ENCODE results near the gene ARF1. TPM values are rescaled to one million over a fixed set of nuclear protein-coding genes. Genes with fewer than 3 reads are reported as not detected.

ARF1 gene
- total RNA-seq = 361 TPM

DNA sequence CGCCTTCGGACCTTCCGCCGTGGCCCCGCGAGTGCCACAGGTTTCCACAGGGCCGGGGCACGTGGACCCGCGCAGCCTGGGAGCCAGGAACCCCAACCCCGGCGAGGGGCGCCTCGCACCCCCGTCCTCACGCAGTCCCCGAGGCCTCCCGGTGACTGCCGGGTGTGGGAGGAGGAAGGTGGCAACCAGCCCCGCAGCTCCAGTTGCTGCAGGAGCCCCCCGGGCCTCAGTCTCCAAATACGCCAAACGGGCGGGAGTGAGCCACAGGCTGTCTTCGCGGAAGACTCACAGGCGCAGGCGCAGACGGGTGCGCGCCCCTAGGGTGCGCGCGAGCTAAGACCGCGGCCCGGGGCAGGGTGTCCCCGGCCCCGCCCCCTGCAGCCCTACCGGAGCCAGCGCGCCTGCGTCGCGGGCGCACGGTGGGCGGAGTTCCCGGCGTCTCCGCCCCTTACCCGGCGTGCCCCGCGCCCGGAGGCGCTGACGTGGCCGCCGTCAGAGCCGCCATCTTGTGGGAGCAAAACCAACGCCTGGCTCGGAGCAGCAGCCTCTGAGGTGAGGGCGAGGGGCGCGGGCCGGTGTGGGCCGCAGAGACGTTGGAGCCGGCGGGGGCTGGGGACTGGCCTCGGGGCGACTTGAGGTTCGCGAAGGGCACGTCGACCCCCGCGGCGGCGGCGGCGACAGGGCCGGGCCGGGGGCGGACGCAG is at the start of gene ARF1:
TSS of gene ARF1 (plus strand) at position 495 of the 704 bp plus-strand sequence. CDS start 14,407 bp downstream, outside the sequence.
- peak; percentile 92 for DNase-seq (ENCODE audit: low spot score)

DNA sequence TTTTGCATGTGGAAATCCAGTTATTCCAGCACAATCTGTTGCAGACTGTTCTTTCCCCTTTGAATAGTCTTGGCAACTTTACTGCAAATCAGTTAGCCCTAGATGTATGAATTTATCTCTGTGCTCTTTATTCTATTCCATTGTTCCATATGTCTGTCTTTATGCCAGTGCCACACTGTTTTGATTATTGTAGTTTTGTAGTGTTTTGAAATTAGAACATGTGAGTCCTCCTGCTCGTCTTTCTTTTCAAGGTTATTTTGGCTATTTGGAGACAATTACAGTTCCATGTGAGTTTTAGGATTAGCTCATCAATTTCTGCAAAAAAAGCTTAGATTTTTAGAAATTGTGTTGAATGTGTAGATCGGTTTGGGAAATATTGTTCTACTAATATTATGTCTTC is 49.1 kb upstream of the ARF1 start:
- no peak for DNase-seq (ENCODE audit: low spot score)

DNA sequence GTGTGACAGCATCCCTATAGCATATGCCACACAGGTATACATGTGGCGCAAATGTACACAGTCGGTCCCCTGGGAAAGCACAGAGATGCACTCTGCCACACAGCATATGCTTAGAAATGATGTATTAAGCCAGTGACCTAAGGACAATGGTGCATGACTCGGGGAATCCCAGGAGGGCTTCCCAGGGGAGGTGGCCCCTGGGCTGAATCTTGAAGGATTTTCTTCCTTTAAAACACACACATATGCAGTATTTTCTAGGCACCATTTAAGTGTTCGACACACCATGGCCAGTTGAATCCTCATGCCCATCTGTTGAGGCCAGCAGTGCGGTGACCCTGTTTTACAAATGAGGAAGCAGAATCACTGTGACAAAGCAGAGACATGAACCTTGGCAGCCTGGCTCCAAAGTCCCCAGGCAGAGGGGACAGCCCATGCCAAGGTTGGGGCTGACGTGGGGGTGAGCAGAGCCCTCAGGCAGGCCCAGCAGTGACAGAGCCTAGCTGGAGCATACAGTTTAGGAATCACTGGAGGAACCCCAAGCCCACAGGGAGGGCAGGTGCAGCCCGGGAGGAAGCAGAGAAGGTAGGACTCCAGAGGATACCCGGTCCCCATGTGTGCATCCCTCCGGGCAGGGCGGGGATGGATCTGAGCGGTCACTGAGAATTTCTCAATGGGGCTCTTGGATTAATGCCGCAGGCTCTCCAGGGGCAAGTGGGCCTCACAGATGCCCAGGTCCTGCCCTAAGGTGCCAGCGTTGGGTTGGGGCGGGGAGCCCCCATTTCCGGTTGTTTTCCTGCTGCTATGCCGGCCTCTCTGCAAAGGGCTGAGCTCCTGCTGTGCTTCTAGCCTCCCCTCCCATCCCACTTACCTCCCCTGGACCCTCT is 47.3 kb upstream of the ARF1 start:
- DNase-seq (ENCODE audit: low spot score) = no peak

DNA sequence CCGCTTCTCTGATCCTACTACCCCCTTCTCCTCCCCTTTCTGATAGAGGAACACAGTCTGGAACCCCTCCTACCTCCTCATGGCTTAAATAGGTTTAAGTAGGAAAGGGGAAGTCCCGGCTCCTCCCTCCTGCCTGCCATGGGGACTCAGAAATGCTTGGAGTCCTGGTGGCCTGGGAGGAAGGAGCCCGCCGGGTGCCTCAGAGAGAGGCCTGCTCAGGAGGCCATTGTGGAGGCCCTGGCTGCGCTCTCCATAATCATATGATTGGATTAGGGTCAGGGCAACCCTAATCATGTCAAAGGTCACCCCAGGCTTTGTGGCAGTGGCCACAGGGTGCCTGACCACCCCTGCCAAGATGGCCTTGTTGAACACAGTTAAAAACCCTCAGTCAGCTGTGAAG is 46.7 kb upstream of the ARF1 start:
- no peak for DNase-seq (ENCODE audit: low spot score)

DNA sequence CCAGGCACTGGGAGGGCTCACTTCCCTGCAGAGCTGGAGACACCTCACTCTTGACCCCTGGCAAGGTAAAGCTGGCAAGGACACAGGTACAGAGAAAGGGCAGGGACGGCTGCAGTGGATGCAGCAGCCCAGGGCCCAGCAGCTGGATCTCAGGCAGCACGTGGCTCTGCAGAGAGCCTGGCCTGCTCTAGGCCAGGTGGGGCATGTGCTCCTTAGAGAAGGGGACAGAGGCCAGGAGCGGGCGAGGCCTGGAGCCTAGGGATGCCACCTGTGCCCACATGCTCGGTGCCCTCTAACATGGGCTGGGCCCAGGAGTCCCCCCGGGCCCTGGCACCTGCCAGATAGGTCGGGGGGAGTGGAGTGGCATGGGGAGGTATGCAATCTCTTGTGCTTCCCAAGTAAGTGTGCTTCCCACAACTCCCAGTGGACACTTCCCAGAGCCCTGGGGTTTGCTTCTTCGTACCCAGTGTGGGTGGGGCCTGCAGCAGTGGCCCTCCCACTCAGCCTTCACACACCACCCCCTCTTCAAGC is 45.7 kb upstream of the ARF1 start:
- DNase-seq (ENCODE audit: low spot score) = no peak

DNA sequence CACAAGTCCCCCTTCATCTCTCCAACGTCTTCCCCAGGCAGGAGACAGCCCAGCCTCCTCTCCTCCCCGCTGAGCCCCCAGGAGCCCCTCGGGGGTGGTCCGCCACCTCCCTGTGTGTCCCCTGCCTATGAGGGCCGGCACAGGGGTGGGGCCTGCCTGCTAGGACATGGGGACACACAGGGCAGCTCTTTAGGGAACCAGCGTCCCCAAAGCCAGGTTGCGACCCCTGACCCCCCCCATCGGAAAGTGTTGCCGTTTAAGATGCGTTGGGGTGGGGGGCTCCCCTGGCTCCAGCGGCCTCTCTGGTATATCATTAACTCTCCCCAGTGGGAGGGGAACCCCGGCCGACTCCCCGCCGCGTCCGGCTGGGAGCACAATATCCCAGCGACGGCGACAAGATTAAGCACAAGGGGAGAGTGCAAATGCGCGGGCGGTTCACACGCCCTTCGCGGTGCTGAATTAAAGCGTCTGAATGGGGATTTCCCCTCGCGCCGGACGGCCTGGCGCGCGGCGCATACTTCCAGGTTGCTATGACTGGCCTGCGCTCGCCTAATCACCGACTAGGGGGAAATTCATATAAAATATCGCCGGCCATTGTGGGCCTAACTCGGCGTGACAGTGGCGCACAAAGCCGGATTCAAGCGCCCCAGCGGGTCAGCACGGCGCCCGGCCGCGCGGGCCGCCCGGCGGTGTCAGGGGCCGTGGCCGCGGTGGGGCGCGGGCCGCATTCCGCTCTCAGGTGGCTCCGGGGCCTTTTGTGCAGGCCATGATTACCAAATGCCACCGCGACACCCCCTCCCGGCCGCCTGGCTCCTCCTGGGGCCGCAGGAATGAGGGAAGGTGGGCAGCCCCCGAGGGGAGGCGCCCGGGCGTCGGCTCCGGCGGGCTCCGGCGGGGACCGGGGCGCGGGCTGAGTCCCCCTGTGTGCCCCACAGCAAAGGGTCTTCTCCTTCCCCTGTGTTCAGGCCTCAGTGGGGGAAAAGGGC is 44.8 kb upstream of the ARF1 start:
- peak; percentile 42 for DNase-seq (ENCODE audit: low spot score)

DNA sequence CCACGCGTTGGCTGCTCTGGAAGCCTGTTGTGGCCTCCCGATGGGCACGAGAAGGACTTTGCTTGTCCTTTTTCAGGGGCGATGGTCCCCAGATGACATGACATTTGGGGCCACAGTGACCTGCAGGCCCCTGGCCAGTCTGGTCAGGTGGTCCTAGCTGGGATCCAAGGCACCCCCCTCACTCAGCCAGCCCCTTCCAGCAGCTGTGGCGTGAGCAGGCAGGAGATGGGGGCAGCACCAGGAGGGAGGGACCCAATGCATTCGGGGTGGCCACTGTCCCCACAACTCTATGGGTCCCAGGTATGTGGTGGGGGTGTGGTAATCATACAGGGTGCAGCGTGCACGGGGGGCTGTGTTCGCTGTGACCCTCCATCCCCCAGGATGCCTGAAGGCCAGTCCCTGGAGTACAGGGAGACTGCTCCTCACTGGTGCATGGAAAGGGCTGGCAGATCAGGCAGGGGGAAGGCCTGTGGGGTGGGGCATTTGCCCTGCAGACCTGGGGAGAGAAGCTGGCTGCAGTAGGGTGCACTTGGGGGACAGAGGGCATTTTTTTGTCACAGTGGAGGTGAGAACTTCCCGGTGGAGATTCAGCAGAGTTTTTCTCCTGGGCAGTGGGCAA is 44.0 kb upstream of the ARF1 start:
- DNase-seq (ENCODE audit: low spot score) = peak; percentile 32

DNA sequence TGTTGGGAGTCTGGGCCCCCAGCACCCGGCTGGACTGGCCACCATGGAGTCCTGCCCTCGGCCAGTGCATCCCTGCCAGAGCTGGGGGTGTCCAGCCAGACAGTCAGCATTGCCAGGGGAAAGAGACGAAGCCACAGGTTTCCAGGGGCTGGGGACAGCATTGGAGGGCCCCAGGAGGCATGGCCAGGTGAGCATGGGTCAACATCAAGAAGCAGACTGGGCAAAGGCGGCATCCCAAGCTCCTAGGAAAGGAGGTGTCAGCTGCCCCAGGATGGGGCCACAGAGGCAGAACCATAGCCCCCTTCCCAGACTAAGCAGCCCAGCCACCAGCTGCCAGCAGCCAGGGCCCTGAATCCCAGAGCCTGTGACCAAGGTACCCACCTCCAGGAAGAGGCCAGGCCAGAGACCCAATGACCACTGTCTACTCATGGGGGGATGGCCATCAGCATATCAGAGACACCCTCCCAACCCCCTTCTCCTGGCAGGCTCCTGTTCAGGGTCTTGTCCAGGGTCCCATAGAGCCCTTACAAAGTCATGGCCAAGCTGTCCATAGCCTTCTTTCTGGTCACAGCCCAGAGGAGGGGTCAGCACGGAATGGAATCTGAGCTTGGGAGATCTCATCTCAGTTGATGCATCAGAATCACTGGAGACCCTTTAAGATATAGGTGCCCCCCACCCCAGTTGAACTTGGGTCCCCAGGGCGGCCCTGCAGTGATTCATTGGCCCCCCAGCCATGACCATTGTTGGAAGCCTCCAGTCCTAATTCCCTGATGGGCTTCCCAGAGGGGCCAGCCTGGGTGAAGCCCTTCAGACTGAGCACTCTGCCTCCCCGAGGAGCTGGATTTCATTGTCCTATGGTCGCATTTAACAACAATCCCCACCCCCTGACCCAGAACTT is 43.3 kb upstream of the ARF1 start:
- DNase-seq (ENCODE audit: low spot score) = peak; percentile 26

DNA sequence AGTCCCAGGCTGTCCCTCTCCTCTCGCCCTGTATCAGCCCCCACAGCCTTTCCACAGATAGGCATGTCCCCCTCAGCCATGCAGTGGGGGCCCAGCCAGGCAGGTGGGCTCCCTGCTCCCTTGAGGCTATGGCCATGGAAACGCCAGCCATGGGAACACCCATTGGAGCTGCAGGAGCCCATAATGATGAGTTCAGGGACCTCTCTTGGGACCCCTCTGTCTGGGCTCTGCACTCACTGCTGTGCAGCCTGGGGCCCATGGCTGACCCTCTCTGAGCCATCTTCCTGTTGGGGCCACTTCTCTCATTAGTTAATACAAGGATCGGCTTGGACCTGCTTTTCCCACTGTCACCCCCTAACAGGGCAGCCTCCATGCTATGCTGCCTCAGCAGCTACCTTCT is 42.5 kb upstream of the ARF1 start:
- peak; percentile 28 for DNase-seq (ENCODE audit: low spot score)

DNA sequence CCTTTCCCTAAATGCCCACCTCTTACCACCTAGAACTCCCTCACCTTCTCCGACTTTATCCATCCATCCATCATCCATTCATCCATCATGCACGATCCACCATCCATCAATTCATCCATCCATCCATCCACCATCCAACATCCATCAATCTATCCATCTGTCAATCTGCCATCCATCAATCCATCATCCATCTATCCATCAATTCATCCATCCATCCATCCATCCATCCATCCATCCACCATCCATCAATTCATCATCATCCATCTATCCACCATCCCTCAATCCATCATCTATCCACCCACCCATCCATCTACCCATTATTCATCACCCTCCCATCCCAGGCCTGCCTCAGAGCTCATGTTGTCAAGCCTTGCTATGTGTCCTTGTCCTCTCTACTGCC is 41.2 kb upstream of the ARF1 start:
- DNase-seq (ENCODE audit: low spot score) = peak; percentile 18

DNA sequence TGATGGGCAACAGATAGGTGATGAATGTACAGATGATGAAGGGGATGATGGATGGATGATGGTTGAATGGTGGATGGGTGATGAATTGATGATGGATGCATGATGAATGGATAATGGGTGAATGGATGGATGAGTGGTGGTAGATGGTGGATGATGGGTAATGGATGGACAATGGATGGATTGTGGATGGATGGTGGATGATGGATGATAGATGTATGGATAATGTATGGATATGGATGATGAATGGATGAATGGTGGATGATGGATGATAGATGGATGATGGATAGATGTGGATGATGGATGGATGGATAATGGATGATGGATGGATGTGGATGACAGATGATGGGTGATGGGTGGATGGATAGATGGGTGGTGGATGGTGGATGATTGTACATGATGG is 40.0 kb upstream of the ARF1 start:
- DNase-seq (ENCODE audit: low spot score) = no peak

DNA sequence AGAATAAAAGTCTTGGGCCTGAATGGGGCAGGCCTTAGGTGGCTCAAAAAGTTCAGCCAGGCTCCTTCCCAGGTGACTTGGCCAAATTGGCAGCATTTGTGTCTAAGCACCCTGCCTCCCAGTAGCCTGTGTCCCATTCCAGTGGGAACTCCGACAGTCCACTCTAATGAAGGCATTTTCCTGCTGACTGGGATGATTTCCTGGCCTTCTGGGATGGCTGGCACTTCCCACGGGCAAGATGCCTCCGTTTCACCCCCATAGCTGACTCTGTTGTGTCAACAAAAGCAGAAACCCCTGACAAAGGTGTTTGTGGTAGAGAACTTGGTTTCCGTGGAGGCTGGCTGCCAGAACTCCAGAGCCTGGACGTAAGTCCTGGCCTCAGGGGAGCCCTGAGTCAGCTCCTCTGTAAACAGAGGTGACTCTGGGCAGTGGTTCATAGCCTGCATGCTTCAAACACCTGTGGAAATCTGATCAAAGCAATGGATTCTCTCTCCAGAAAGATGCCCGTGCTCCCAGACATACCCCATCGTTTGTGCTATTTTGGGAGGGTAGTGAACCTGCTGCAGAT is 39.1 kb upstream of the ARF1 start:
- peak; percentile 22 for DNase-seq (ENCODE audit: low spot score)

DNA sequence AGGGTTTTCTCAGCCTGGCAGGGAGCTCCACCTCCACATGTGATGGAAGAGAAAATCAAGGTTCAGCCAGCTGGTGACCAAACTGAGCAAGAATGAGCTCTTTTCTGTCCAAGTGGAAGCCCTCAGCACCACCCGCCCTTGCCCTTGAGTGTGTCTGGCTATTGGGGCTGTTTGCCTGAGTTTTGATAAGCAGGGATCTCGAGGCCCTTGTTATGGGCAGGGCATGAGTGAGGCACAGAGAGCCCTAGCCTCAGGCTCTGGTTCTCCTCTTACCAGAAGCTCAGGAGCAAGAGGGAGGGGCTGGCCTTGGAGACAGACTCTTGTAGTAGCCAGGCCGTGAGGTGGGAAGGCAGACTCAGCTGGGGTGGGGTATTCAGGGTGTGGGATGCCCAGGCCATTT is 37.5 kb upstream of the ARF1 start:
- no peak for DNase-seq (ENCODE audit: low spot score)

DNA sequence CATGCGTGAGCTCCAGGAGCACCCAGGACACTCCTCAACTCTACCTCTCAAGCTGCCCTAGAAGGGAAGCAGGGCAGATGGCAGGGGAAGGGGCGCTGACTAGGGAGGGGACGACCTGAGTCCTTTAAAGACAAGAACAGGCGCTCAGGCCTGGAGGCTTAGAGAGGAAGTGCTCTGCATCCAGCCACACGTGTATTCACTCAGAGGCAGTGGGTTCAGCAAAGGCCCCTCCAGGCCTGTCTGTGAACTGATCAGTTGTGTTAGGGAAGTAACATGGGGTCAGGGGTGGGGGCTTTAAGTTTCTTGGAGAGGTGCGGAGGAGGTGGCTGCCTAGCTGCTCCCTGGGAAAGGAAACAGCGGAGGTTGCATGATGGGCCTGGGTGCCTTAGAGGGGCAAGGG is 37.1 kb upstream of the ARF1 start:
- no peak for DNase-seq (ENCODE audit: low spot score)

DNA sequence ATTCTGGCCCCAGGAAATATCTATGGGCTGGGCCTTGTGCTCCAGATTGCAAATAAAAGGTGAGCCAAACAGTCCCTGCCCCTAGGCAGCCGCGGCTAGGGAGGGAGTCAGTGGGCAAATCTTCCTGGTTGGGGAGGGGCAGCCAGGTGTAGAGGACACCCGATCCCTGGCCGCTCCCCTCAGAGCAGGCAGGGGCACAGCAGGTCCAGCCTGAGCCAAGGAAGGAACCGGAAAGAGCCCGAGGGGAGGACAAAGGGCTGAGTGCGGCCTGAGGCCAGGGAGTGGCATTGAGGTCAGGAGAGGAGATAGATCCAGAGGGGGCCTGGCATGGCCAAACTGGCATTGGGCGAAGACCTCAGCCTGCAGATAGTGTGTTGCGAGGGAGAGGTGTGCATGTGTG is 36.6 kb upstream of the ARF1 start:
- no peak for DNase-seq (ENCODE audit: low spot score)

DNA sequence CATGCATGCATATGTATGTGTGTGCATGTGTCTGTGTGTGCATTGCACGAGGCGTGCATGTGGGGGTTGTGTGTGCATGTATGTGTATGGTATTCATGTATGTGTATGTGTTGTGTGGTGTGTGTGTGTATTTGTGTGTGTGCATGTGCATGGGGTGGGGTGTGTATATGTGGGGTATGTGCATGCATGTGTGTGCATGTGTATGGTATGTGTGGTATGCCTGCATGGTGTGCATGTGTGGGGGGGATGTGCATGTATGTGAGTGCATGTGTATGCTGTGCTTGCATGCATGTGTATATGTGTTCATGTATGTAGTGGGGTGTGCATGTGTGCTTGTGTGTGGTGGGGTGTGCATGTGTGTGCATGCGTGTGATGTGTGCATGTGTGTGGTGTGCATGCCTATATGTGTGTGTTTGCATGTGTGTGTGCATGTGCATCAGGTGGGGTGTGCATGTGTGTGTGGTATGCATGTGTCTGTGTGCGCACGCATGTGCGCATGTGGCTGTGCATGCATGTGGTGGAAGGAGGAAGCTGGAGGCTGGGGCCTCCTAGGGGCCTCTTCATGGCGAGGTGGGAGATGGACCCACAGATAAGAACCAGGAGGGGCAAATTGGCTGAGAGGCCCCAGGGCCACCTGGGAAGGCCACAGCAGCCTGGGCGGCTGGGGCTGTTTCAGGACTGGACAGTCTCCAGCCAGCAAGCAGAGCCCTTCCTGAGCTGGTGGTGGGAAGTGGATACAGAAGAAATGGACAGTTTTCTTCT is 35.9 kb upstream of the ARF1 start:
- DNase-seq (ENCODE audit: low spot score) = no peak

DNA sequence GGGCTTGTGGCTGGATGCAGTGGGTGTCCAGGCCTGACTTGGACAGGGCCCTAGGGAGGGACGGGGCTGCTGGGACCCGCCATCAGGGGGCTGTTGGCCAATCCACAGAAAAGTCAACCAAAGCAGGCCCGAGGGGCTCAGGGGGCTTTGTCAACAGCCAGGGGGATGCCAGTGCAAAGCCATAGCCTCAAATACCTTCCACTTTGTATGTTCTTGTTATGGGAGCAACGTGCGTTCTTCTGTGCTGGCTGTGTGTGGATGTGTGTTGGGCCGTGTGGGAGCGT is 35.4 kb upstream of the ARF1 start:
- no peak for DNase-seq (ENCODE audit: low spot score)

DNA sequence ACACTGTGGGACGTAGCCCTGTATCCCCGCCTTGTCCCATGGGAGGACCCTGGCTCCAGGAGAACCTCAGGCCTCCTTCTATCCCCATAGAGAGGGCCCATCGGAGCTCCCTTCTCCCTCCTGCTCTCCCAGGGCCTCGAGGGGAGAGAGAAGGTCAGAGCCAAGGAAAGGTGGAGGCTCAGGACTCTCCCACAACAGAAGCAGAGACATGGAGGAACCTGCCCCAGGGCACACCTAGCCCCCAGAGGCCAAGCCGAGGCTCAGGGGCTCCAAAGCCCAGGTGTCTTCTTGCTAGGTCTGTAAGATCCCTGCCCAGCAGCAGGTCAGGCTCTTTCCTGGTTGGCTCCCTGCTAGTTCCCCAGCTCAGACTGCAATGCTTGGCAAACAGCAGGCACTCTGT is 34.4 kb upstream of the ARF1 start:
- DNase-seq (ENCODE audit: low spot score) = no peak

DNA sequence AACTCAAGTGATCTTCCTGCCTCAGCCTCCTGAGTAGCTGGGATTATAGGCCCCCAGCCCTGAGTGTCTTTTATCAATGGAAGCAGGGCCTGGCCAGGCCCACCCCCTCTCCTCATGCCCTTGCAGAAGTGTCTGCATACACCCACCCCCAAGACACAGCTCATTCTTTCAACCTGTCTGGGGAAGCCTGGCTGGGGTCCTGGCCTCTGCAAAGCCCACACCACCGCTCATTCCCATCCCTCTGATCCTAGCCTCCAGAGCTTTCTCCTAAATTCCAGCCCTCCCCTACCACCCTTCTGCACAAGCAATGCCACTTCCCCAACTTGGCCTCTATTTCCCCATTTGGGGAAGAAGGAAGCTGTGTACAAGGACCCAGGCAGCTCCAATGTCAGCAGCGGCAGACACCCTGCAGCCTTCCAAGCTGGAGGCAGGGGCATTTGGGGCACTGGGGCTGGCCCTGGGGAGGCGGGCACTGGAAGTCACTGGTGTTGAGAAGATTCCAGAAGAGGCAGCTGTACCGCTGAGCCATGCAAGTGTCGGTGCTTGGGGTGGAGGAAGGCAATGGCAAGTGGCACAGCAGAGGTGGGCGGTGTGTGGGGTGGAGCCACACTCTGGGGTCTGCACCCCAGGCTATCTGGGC is 33.7 kb upstream of the ARF1 start:
- DNase-seq (ENCODE audit: low spot score) = no peak
